GM21576 (cell line): ENCODE data around the gene CAMK2D.

ENCODE experiments used
- ATAC-seq: cut with Tn5 transposase; IDR thresholded peaks from one replicate; pipeline ENCODE4 v1.9.1; 2021; ENCODE audit warnings: mild to moderate bottlenecking, moderate library complexity; ENCODE audit not compliant: unreplicated experiment

The CAMK2D gene

GRCh38 chr4:113537628-113538027 lies 223.9 kb downstream of the CAMK2D start:
- ATAC-seq = no peak

DNA sequence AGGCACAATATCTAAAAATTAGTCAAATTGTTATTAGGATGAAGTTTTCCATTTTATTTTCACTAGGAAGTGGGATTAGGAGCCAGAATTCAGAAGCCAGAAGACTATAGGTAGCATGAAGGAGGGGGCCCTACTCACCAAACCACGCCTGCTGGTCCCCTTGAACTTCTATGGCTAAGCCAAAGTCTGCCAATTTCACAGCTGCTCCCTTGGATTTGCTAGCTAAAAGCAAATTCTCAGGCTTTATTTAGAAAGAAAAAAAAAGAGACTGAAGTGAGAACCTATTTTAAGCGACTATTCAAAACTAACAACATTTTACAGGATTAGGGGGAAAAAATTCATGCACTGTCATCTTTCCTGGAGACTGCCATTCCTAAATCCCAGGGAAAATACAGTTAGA lies 224.3 kb downstream of the CAMK2D start:
- no peak for ATAC-seq

- ATAC-seq = no peak
These were observed 226.8 kb downstream of the CAMK2D start for GRCh38 chr4:113534711-113535110.

DNA sequence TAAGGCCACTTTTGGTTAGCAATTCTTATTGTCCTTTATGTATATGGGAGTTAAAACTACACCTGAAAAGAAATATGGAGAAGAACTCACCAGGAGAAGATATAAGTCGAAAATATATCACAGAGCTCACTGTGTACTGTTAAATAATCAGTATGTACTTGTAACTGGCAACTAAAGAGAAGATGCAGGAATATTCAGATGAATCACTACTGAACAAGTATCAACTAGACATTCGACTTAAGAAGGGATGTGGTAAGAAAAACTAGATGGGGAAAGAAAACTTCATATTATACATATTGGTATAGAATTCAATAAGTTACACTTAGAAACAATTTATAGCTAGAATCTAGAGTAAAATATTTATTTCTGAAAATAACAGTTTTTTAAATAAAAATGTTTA lies 230.0 kb downstream of the CAMK2D start:
- ATAC-seq = no peak

- ATAC-seq = no peak
These were observed 233.1 kb downstream of the CAMK2D start for GRCh38 chr4:113528395-113528794.

DNA sequence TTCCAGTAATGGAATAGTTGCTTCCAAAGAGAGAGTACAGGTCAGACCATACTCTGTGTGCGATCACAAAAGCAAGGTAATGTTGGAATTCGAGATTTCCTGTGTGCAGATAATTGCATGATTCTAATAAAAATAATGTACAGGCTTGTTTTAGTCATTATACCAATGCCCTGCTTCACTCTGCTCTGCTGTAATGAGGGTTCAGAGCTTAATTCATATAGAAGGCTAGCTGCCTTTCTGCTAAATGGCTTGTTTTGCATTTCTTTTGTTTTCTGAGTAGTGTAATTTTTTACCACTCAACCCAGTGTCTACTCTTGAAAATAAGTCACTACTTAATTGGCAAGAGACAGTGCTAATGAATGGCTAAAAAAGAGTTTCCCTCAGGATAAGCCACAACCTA lies 236.0 kb downstream of the CAMK2D start:
- no peak for ATAC-seq

DNA sequence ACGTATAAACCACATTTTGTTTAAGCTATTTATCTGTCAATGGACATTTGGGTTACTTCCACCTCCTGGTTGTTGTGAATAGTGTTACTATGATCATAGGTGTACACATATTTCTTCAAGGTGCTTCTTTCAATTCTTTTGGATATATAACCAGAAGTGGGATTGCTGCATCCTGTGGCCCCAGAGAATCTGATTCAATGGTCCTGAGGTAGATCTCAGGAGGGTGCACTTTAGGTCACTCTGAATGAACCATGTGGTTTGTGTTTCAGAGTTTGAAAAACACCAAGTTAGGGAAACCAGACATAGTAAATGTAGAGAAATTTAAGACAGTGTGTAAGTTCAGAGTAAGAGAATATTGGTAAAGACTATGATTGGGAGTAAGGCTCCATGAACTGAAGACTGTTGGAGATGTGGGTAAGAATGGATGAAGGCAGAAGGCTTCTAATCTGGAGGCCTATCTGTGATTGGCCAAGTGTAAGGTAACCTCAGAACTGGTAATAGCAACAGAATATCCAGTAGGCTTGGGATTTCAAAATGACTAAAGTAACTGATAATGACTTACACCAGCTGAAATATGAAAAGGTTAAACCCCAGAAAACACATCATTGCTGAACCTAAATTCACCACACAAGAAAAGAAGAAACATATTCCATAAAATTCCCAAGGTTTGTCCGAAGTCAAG lies 236.9 kb downstream of the CAMK2D start:
- ATAC-seq = peak; percentile 28

- peak; percentile 96 for ATAC-seq
These were observed 237.4 kb downstream of the CAMK2D start for GRCh38 chr4:113524096-113524495.

- ATAC-seq = no peak
These were observed 239.1 kb downstream of the CAMK2D start for GRCh38 chr4:113522433-113522832.

GRCh38 chr4:113513382-113513781 lies 248.2 kb downstream of the CAMK2D start:
- no peak for ATAC-seq

GRCh38 chr4:113512880-113513279 lies 248.7 kb downstream of the CAMK2D start:
- no peak for ATAC-seq

DNA sequence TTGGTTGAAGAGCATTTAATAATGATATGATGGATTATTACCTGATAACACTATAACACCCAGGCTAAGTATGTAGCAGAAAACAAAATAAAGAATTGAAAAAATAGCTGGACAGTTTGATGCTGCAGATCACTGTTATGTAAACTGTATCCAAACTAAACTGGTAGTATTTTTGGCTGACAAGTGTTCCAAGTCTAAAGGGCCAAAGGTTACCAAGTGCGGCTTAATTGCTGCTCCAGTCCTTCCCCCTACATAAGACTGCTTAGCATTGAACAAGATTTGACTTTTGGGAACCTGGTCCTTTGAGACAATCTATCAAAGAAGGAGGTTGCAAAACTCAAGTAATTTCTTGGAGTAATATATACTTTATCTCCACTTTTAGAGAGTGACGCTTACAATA lies 249.6 kb downstream of the CAMK2D start:
- ATAC-seq = no peak

GRCh38 chr4:113509851-113510250 lies 251.7 kb downstream of the CAMK2D start:
- no peak for ATAC-seq

DNA sequence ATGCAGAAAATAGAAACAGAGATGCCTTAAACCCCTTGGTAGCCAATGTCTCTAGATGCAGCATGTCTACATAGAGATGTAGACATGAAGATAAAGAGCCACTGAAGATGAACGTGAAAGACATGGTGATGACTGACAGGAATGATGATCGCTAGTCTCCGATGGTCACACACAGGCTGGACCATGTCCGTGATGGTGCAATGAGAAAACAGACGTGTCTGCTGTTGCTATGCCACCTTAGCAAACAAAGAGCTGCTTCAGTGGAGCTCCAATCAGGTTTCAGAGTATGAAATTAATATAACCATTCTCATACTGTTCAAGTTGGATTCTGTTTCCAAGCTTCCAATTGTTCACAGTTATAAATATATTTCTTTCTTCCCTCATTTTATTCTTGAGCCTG lies 256.5 kb downstream of the CAMK2D start:
- ATAC-seq = no peak

DNA sequence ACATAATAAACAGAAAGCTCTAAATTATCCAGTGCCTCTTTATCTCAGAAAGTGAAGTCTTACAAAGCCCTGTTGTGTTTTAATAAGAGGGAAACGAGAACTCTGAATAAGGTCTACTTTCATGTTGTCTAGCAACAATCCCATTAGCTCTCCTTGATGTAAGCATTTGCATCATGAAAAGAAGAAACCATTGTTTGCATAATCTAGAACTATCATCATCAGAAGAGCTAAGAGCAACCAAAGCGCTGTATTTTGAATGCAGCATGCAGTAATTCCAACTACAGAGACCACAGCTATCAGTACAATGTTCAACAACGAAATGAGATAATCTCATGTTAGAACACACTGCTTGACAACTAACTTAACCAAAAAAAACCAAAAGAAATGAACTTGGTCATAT lies 257.1 kb downstream of the CAMK2D start:
- ATAC-seq = no peak

DNA sequence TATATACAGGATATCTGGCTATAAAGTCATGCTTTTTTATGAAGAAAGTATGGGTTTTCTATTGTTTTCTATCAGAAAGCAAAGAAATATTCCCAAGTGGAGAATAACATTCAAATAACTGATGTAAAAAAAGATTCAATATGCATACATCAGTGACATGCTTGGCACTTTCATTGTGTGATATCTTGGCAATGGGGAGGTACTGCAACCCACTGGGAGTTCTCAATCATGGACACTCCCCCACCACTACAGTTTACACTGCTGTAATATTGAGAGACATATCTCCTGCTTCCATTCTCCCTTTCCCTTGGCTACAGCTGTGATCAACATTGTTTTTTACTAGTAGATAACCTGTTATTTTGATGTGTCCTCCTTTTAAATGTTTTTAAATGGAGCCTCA lies 257.8 kb downstream of the CAMK2D start:
- ATAC-seq = no peak

- no peak for ATAC-seq
These were observed 258.6 kb downstream of the CAMK2D start for GRCh38 chr4:113502906-113503305.

- ATAC-seq = no peak
These were observed 259.1 kb downstream of the CAMK2D start for GRCh38 chr4:113502476-113502875.

GRCh38 chr4:113500424-113500823 lies 261.1 kb downstream of the CAMK2D start:
- ATAC-seq = no peak

DNA sequence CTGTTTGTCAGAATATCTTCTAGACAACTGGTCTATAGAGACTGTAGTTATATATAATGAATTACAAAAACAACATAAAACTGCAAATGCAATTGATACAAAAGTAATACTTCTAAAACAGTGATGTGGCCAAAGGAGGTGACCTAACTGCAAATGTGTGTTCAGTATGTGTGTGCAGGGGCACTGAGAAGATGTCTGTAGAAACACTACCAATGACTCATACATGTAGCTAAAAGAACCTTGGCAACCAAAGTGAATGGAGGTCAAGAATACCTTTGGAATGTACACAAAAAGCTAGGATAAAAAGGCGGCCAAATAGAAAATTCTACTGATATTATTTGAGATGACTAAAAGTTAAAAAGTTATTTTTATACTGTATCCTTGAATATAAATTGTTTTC lies 261.8 kb downstream of the CAMK2D start:
- ATAC-seq = no peak

GRCh38 chr4:113499166-113499565 lies 262.4 kb downstream of the CAMK2D start:
- no peak for ATAC-seq

- no peak for ATAC-seq
These were observed 264.2 kb downstream of the CAMK2D start for GRCh38 chr4:113497154-113497884.

GRCh38 chr4:113496698-113497097 lies 264.8 kb downstream of the CAMK2D start:
- ATAC-seq = no peak
